OCI-LY7 (cell line): ENCODE measurements around the gene KLHL33. TPM values are rescaled to one million over a fixed set of nuclear protein-coding genes. Genes with fewer than 3 reads are reported as not detected.
"Not testable (repeated sequence)": the region's sequence is repeated elsewhere in the genome, so short reads cannot be mapped to it uniquely, and the experiment has no call there.

Experiments
- BruUV-seq: library from RNA; stranded (reverse); fragments of 400-500 nt; replicated peaks from 2 replicates; lab custom pipeline; 2021; lab: Mats Ljungman, UMichigan
- CTCF ChIA-PET: fragments of 300-600 bp; sonication (Branson Sonifier 250); formaldehyde crosslinking; loops from one replicate; lab custom pipeline; 2022; ENCODE audit warnings: antibody characterized with exemption; ENCODE audit not compliant: unreplicated experiment; lab: Charles Lee
- POLR2A ChIA-PET: fragments of 300-600 bp; sonication (Branson Sonifier 250); formaldehyde crosslinking; loops from one replicate; lab custom pipeline; 2022; ENCODE audit warnings: antibody characterized with exemption; lab: Charles Lee
- DNase-seq: peaks from one replicate; pipeline ENCODE4 v3.0.0-alpha.2; 2015; ENCODE audit warnings: low spot score
- H2AFZ ChIP-seq: fragments of 200-600 bp; sonication (generic), shearing (Covaris generic); 2 replicates; pipeline ENCODE4 v1.6.1; 2014; ENCODE audit warnings: mild to moderate bottlenecking, antibody characterized with exemption, low read length, moderate library complexity
- H3K27ac ChIP-seq: fragments of 200-600 bp; sonication (generic); 2 replicates; pipeline ENCODE4 v1.5.1; 2014; ENCODE audit warnings: mixed run types, low read depth, mild to moderate bottlenecking, moderate library complexity, low read length, inconsistent platforms; ENCODE audit not compliant: poor library complexity, severe bottlenecking
- H3K36me3 ChIP-seq: fragments of 200-600 bp; sonication (generic); 2 replicates; pipeline ENCODE4 v1.6.1; 2014; ENCODE audit warnings: mild to moderate bottlenecking, antibody characterized with exemption, low read length, moderate library complexity, mixed read lengths; ENCODE audit not compliant: insufficient read depth
- H3K4me1 ChIP-seq: fragments of 200-600 bp; sonication (generic); 2 replicates; pipeline ENCODE4 v1.5.1; 2014; ENCODE audit warnings: mild to moderate bottlenecking, low read length; ENCODE audit not compliant: insufficient read depth, poor library complexity, severe bottlenecking
- H3K4me2 ChIP-seq: fragments of 200-600 bp; sonication (generic); 2 replicates; pipeline ENCODE4 v1.6.1; 2014; ENCODE audit warnings: mild to moderate bottlenecking, low read length
- H3K4me3 ChIP-seq: fragments of 200-600 bp; sonication (generic); 2 replicates; pipeline ENCODE4 v1.5.1; 2014; ENCODE audit warnings: mild to moderate bottlenecking, low read depth, low read length; ENCODE audit not compliant: poor library complexity, severe bottlenecking
- H3K79me2 ChIP-seq: fragments of 200-600 bp; sonication (generic); 2 replicates; pipeline ENCODE4 v1.6.1; 2016; ENCODE audit warnings: low read depth, mild to moderate bottlenecking, low read length, moderate library complexity, mixed read lengths; ENCODE audit not compliant: insufficient read depth
- H3K9me2 ChIP-seq: fragments of 200-600 bp; sonication (generic); 2 replicates; pipeline ENCODE4 v1.6.1; 2016; ENCODE audit warnings: mild to moderate bottlenecking, low read length, mixed read lengths; ENCODE audit not compliant: insufficient read depth
- H3K9me3 ChIP-seq: fragments of 200-600 bp; sonication (generic); 2 replicates; pipeline ENCODE4 v1.6.1; 2014; ENCODE audit warnings: mild to moderate bottlenecking, mixed run types, low read length, mixed read lengths
- H4K20me1 ChIP-seq: fragments of 200-600 bp; sonication (generic); 2 replicates; pipeline ENCODE4 v1.6.1; 2014; ENCODE audit warnings: mild to moderate bottlenecking, antibody characterized with exemption, low read length, moderate library complexity, mixed read lengths; ENCODE audit not compliant: insufficient read depth
- CTCF ChIP-seq: fragments of 200-600 bp; sonication (generic); conservative IDR thresholded peaks from 2 replicates; pipeline ENCODE4 v1.5.1; 2014; ENCODE audit warnings: mild to moderate bottlenecking, antibody characterized with exemption, low read length, moderate library complexity, mixed read lengths
- EZH2phosphoT487 ChIP-seq: fragments of 200-600 bp; sonication (generic); IDR thresholded peaks from 2 replicates; pipeline ENCODE4 v1.6.1; 2018; ENCODE audit warnings: low read depth, borderline replicate concordance, mild to moderate bottlenecking, mixed run types, antibody characterized with exemption, low read length, moderate library complexity, mixed read lengths
- intact Hi-C: fragments of 100-400 bp; cut with micrococcal nuclease; formaldehyde crosslinking; loops from one replicate; pipeline ENCODE4 v1.10.0; 2022; ENCODE audit not compliant: unreplicated experiment
- total RNA-seq, 2 experiments: library from RNA; depleted of rRNA in 1 of 2; stranded (reverse); fragments of >200 nt in 1 of 2; shearing (Covaris generic) in 1 of 2; gene quantifications; 2 replicates each; pipeline ENCODE4 v1.2.3, GENCODE V29; 2014 to 2022

KLHL33 gene
- total RNA-seq, 2 experiments from 2014 or later: 0.11 TPM; not detected in 1

DNA sequence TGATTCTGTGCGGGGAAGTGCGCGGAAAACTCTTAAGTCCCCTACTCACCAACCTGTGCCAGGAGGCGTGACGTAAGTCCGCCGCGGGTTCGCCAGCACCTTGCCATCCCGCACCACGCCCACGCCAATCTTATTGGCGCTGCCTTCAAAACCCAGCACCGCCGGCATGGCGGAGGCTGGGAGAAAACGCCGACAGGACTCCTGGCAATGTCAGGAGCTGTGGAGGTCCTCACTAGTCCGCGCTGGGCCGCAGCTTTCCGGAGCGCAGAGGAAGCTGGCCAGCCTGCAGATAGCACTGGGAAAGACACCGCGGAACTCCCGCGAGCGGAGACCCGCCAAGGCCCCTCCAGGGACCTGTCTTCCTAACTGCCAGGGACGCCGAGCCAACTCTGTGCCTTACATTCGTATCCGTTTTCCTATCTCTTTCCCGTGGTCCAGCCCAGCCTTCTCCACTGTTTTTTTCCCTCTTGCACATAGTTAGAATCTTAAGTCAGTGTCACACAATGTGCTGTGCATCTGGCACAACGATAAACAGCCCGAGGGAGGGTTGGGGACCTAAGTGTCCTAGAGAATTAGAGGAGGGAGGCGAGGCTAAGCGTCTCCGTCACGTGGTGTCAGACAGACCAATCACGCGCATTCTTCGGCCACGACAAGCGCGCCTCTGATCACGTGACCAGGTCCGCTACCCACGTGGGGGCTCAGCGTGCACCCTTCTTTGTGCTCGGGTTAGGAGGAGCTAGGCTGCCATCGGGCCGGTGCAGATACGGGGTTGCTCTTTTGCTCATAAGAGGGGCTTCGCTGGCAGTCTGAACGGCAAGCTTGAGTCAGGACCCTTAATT lies 18.8 kb upstream of the KLHL33 start, which contains the start of the genes APEX1 and OSGEP:
Gene APEX1 (plus strand): TSS at position 711 of the 839 bp plus-strand sequence. CDS start 420 bp downstream, outside the sequence.
Gene OSGEP (minus strand): TSS at position 297 of the 839 bp plus-strand sequence. CDS start 129 bp downstream, at position 168.
- H3K9me3 ChIP-seq: no peaks in the 10 kb centered on the region
- H4K20me1 ChIP-seq: peaks cover 2% of the 10 kb centered on the region; the same call in 1 of the 2 replicates
- H3K36me3 ChIP-seq: peaks cover 76% of the 10 kb centered on the region
- TF ChIP-seq CTCF: no peak
- no peak for TF ChIP-seq EZH2phosphoT487
- H3K27ac ChIP-seq: peak within 1 kb of the TSS; percentile 78
- CTCF ChIA-PET: interaction anchor here (0.7 to 1.7 kb wide), 3 partner anchors 25 to 39 kb away, joined by 3 to 7 read pairs (median 3); no protein-coding TSS in a partner anchor
- peaks cover 62% of the 10 kb centered on the region for H3K79me2 ChIP-seq
- peak within 1 kb of the TSS; percentile 99 for H3K4me3 ChIP-seq
- peak within 1 kb of the TSS; percentile 90 for H3K4me2 ChIP-seq
- H3K4me1 ChIP-seq: peaks cover 42% of the 10 kb centered on the region
- peak; percentile 100 for DNase-seq
- BruUV-seq: no TSS peak
- no peaks in the 10 kb centered on the region for H3K9me2 ChIP-seq
- peak within 1 kb of the TSS; percentile 74 for H2AFZ ChIP-seq
- intact Hi-C loops: loop anchor here (1.0 kb wide), 2 partner anchors 39 to 111 kb away; partner anchors contain the start of gene PARP2
- POLR2A ChIA-PET: interaction anchor here (0.6 to 4.4 kb wide), 17 partner anchors 9 to 159 kb away, joined by 3 to 27 read pairs (median 6); partner anchors contain the start of genes PARP2, PNP and TEP1

DNA sequence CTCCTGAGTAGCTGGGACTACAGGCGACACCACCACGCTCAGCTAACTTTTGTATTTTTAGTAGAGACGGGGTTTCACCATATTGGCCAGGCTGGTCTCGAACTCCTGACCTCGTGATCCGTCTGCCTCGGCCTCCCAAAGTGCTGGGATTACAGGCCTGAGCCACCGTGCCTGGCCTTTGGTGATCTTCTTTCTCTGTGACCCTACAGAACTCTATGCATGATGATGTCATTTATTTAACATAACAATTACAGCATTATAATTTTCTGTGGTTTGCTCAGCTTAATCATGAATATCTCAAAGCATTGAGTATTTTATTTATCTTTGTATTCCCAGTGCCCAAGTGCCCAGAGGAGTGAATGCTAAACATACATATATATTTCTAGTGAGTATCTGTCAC lies 16.9 kb upstream of the KLHL33 start:
- H3K27ac ChIP-seq, H3K9me2 ChIP-seq, BruUV-seq, DNase-seq, H3K4me3 ChIP-seq, H4K20me1 ChIP-seq, H2AFZ ChIP-seq, intact Hi-C loops, H3K9me3 ChIP-seq, CTCF ChIA-PET: not testable (repeated sequence)
- H3K79me2 ChIP-seq: peaks cover 51% of the 10 kb centered on the region
- peaks cover 76% of the 10 kb centered on the region for H3K36me3 ChIP-seq
- H3K4me2 ChIP-seq: peak overlapping the region; percentile 90; the same call in 1 of the 2 replicates
- peaks cover 28% of the 10 kb centered on the region for H3K4me1 ChIP-seq
- POLR2A ChIA-PET: interaction anchor here (0.7 to 4.4 kb wide), 9 partner anchors 9 to 109 kb away, joined by 3 to 27 read pairs (median 4); partner anchors contain the start of genes PARP2, PIP4P1 and PNP

DNA sequence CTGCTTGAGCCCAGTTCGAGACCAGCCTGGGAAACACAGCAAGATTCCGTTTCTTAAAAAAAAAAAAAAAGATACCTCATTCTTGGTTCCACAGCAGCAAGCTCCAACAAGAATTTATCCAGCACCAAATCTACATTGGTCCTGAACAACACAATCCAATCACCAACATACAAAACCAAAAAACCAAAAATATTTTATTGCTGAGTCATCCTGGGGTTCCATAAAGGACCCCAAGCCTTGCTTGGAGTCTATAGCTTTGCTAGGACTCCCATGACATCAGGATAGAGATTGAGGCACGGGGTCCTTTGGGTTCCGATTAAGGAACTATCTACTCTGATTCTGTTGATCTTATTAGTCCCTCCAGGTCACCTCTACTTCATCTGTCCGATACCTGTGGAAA lies 10.9 kb upstream of the KLHL33 start:
- no peaks in the 10 kb centered on the region for H3K9me2 ChIP-seq
- intact Hi-C loops: no loop called here
- no peak for DNase-seq
- H3K36me3 ChIP-seq: peaks cover 92% of the 10 kb centered on the region
- no peak overlapping the region for H3K4me3 ChIP-seq
- CTCF ChIA-PET: no interaction called here
- H3K79me2 ChIP-seq: no peaks in the 10 kb centered on the region
- H3K9me3 ChIP-seq: no peaks in the 10 kb centered on the region
- TF ChIP-seq EZH2phosphoT487: no peak
- TF ChIP-seq CTCF: no peak
- POLR2A ChIA-PET: no interaction called here
- H3K27ac ChIP-seq: no peak overlapping the region
- BruUV-seq: no TSS peak
- no peaks in the 10 kb centered on the region for H4K20me1 ChIP-seq
- no peaks in the 10 kb centered on the region for H3K4me1 ChIP-seq
- H3K4me2 ChIP-seq: no peak overlapping the region
- no peak overlapping the region for H2AFZ ChIP-seq

- H3K9me3 ChIP-seq, H3K9me2 ChIP-seq, DNase-seq, CTCF ChIA-PET, H3K79me2 ChIP-seq, H3K4me2 ChIP-seq, H4K20me1 ChIP-seq, POLR2A ChIA-PET, H3K4me3 ChIP-seq, H2AFZ ChIP-seq, intact Hi-C loops, H3K27ac ChIP-seq: not testable (repeated sequence)
- Histone ChIP-seq H3K36me3 (peaks cover 65% of the 10 kb centered on the region), H3K4me1 (peaks cover 31% of the 10 kb centered on the region)
- TSS peak; percentile 12 for BruUV-seq
These were observed 7.7 kb upstream of the KLHL33 start for GRCh38 chr14:20443650-20444049.
